ENCODE data around the gene GUCY2D.

GUCY2D gene

DNA sequence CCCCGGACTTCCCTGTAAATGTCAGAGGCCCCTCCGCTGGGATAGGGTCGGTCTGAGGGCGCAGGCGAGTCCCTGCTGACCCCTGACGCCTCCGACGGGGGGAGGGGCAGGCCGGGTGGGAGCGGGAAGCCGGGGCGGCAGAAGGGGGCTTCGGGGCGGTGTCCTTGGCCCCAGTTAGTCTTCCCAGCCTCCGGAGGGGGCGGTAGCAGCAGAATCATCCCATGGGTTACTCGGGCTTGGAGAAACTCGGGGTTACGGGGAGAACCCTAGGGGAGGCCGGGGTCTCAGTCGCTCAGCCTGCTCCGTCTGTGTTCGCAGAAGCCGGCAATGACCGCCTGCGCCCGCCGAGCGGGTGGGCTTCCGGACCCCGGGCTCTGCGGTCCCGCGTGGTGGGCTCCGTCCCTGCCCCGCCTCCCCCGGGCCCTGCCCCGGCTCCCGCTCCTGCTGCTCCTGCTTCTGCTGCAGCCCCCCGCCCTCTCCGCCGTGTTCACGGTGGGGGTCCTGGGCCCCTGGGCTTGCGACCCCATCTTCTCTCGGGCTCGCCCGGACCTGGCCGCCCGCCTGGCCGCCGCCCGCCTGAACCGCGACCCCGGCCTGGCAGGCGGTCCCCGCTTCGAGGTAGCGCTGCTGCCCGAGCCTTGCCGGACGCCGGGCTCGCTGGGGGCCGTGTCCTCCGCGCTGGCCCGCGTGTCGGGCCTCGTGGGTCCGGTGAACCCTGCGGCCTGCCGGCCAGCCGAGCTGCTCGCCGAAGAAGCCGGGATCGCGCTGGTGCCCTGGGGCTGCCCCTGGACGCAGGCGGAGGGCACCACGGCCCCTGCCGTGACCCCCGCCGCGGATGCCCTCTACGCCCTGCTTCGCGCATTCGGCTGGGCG, 542 bp downstream of the GUCY2D start:
- Histone ChIP-seq H3K79me2 (ENCODE audit: low read length) (no peaks in the 10 kb centered on the region), H3K9me3 (ENCODE audit: insufficient read depth, low read length) (no peaks in the 10 kb centered on the region), H4K20me1 (ENCODE audit: insufficient read depth, low read length) (no peaks in the 10 kb centered on the region), H3K4me3 (ENCODE audit: low read length) (peak overlapping the region; percentile 65), H3K27me3 (ENCODE audit: low read depth, low read length) (peaks cover 4% of the 10 kb centered on the region; the same call in 1 of the 2 replicates), H3K4me1 (ENCODE audit: low read length) (peaks cover 9% of the 10 kb centered on the region; the same call in 1 of the 2 replicates), H3K36me3 (replicated peaks; ENCODE audit: low read depth, low read length) (no peaks in the 10 kb centered on the region), H3K9ac (ENCODE audit: low read length) (no peak overlapping the region), H2AFZ (ENCODE audit: low read depth, low read length) (no peak overlapping the region), H3K4me2 (ENCODE audit: low read length) (peak overlapping the region; percentile 70), H3K27ac (ENCODE audit: low read length) (no peak overlapping the region)
- no peak for TF ChIP-seq EZH2phosphoT487 (IDR thresholded peaks at IDR 0.05; ENCODE audit: low read depth)
- TF ChIP-seq, protein P1, sequence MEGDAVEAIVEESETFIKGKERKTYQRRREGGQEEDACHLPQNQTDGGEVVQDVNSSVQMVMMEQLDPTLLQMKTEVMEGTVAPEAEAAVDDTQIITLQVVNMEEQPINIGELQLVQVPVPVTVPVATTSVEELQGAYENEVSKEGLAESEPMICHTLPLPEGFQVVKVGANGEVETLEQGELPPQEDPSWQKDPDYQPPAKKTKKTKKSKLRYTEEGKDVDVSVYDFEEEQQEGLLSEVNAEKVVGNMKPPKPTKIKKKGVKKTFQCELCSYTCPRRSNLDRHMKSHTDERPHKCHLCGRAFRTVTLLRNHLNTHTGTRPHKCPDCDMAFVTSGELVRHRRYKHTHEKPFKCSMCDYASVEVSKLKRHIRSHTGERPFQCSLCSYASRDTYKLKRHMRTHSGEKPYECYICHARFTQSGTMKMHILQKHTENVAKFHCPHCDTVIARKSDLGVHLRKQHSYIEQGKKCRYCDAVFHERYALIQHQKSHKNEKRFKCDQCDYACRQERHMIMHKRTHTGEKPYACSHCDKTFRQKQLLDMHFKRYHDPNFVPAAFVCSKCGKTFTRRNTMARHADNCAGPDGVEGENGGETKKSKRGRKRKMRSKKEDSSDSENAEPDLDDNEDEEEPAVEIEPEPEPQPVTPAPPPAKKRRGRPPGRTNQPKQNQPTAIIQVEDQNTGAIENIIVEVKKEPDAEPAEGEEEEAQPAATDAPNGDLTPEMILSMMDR (IDR thresholded peaks at IDR 0.05; ENCODE audit: low read depth, low read length): no peak

DNA sequence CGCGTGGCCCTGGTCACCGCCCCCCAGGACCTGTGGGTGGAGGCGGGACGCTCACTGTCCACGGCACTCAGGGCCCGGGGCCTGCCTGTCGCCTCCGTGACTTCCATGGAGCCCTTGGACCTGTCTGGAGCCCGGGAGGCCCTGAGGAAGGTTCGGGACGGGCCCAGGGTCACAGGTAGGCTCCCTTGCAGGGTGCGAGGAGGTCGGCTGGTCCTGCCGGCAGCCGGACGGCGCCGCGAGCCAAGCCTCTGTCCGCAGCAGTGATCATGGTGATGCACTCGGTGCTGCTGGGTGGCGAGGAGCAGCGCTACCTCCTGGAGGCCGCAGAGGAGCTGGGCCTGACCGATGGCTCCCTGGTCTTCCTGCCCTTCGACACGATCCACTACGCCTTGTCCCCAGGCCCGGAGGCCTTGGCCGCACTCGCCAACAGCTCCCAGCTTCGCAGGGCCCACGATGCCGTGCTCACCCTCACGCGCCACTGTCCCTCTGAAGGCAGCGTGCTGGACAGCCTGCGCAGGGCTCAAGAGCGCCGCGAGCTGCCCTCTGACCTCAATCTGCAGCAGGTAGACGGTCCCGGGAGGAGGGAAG, 1.3 kb downstream of the GUCY2D start:
- Histone ChIP-seq H3K4me3 (ENCODE audit: low read length) (no peak overlapping the region), H3K9ac (ENCODE audit: low read length) (no peak overlapping the region)

DNA sequence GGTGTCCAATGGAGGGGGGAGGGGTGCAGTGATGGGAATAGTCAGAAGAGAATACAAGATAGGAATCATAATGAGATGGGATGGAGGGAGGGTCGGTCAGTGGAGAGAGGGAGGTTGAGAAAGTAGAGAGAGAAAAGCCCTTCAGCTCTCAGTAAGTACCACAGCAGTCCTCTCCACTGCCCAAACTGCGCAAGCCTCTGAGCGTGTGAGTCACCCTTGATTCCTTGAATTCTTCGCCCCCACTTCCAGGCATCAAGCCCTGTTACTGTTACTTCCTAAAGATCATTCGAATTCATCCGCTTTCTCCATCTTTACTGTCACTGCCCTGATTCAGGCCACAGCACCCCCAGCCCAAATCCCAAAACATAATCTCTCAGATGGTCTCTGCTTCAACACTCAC, 2.5 kb downstream of the GUCY2D start:
- Histone ChIP-seq H3K27me3 (ENCODE audit: low read depth, low read length) (peaks cover 4% of the 10 kb centered on the region; the same call in 1 of the 2 replicates), H2AFZ (ENCODE audit: low read depth, low read length) (no peak overlapping the region), H3K9me3 (ENCODE audit: insufficient read depth, low read length) (no peaks in the 10 kb centered on the region), H3K27ac (ENCODE audit: low read length) (no peak overlapping the region), H3K79me2 (ENCODE audit: low read length) (no peaks in the 10 kb centered on the region), H3K4me3 (ENCODE audit: low read length) (no peak overlapping the region), H3K9ac (ENCODE audit: low read length) (no peak overlapping the region), H3K4me1 (ENCODE audit: low read length) (peaks cover 9% of the 10 kb centered on the region; the same call in 1 of the 2 replicates), H4K20me1 (ENCODE audit: insufficient read depth, low read length) (no peaks in the 10 kb centered on the region), H3K4me2 (ENCODE audit: low read length) (no peak overlapping the region), H3K36me3 (replicated peaks; ENCODE audit: low read depth, low read length) (no peaks in the 10 kb centered on the region)
- no peak for TF ChIP-seq EZH2phosphoT487 (IDR thresholded peaks at IDR 0.05; ENCODE audit: low read depth)
- TF ChIP-seq, protein P1 (IDR thresholded peaks at IDR 0.05; ENCODE audit: low read depth, low read length): no peak

More for the DNA sequence above, 1.3 kb downstream of the GUCY2D start:
- H4K20me1 ChIP-seq (ENCODE audit: insufficient read depth, low read length): no peaks in the 10 kb centered on the region
- no peak overlapping the region for H3K4me2 ChIP-seq (ENCODE audit: low read length)
- no peak overlapping the region for H3K27ac ChIP-seq (ENCODE audit: low read length)
- H3K27me3 ChIP-seq (ENCODE audit: low read depth, low read length): peaks cover 4% of the 10 kb centered on the region; the same call in 1 of the 2 replicates
- peaks cover 9% of the 10 kb centered on the region; the same call in 1 of the 2 replicates for H3K4me1 ChIP-seq (ENCODE audit: low read length)
- H3K36me3 ChIP-seq (replicated peaks; ENCODE audit: low read depth, low read length): no peaks in the 10 kb centered on the region
- TF ChIP-seq EZH2phosphoT487 (IDR thresholded peaks at IDR 0.05; ENCODE audit: low read depth): no peak
- TF ChIP-seq, protein P1 (IDR thresholded peaks at IDR 0.05; ENCODE audit: low read depth, low read length): no peak
- no peaks in the 10 kb centered on the region for H3K9me3 ChIP-seq (ENCODE audit: insufficient read depth, low read length)
- no peaks in the 10 kb centered on the region for H3K79me2 ChIP-seq (ENCODE audit: low read length)
- H2AFZ ChIP-seq (ENCODE audit: low read depth, low read length): no peak overlapping the region

DNA sequence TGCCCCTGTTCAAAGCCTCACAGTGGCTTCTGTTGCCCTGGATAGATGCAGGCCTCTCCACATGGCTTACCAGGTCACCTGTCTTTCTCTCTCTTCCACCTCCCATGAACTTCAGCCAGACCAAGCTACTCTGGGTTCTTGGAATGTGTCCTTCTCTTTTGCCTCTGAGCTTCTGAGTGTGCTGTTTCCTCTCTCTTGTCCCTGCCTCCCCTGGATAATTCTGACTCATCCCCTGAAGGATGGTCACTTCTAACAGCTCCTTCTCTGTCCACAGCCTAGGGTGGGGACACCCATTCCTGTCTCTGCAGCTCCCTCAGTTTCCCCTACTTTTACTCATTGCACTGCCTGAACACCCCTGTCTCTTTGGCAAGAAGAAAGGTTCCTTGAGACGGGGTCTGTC, 2.9 kb downstream of the GUCY2D start:
- H3K4me2 ChIP-seq (ENCODE audit: low read length): no peak overlapping the region
- no peak overlapping the region for H3K27ac ChIP-seq (ENCODE audit: low read length)
- H3K9ac ChIP-seq (ENCODE audit: low read length): no peak overlapping the region
- H4K20me1 ChIP-seq (ENCODE audit: insufficient read depth, low read length): no peaks in the 10 kb centered on the region
- no peaks in the 10 kb centered on the region for H3K9me3 ChIP-seq (ENCODE audit: insufficient read depth, low read length)
- no peak overlapping the region for H3K4me3 ChIP-seq (ENCODE audit: low read length)
- H2AFZ ChIP-seq (ENCODE audit: low read depth, low read length): no peak overlapping the region
- H3K36me3 ChIP-seq (replicated peaks; ENCODE audit: low read depth, low read length): no peaks in the 10 kb centered on the region
- no peaks in the 10 kb centered on the region for H3K79me2 ChIP-seq (ENCODE audit: low read length)
- peaks cover 9% of the 10 kb centered on the region; the same call in 1 of the 2 replicates for H3K4me1 ChIP-seq (ENCODE audit: low read length)
- no peak for TF ChIP-seq EZH2phosphoT487 (IDR thresholded peaks at IDR 0.05; ENCODE audit: low read depth)
- TF ChIP-seq, protein P1 (IDR thresholded peaks at IDR 0.05; ENCODE audit: low read depth, low read length): no peak
- H3K27me3 ChIP-seq (ENCODE audit: low read depth, low read length): peaks cover 4% of the 10 kb centered on the region; the same call in 1 of the 2 replicates
